OCI-LY7 (cell line): ENCODE results near the gene SRSF5. TPM values are rescaled to one million over a fixed set of nuclear protein-coding genes. Genes with fewer than 3 reads are reported as not detected.

ENCODE experiments used
- BruUV-seq: library from RNA; stranded (reverse); fragments of 400-500 nt; replicated peaks from 2 replicates; lab custom pipeline; 2021; lab: Mats Ljungman, UMichigan
- CTCF ChIA-PET: fragments of 300-600 bp; sonication (Branson Sonifier 250); formaldehyde crosslinking; loops from one replicate; lab custom pipeline; 2022; ENCODE audit warnings: antibody characterized with exemption; ENCODE audit not compliant: unreplicated experiment; lab: Charles Lee
- POLR2A ChIA-PET: fragments of 300-600 bp; sonication (Branson Sonifier 250); formaldehyde crosslinking; loops from one replicate; lab custom pipeline; 2022; ENCODE audit warnings: antibody characterized with exemption; lab: Charles Lee
- DNase-seq: peaks from one replicate; pipeline ENCODE4 v3.0.0-alpha.2; 2015; ENCODE audit warnings: low spot score
- H2AFZ ChIP-seq: fragments of 200-600 bp; sonication (generic), shearing (Covaris generic); 2 replicates; pipeline ENCODE4 v1.6.1; 2014; ENCODE audit warnings: mild to moderate bottlenecking, antibody characterized with exemption, low read length, moderate library complexity
- H3K27ac ChIP-seq: fragments of 200-600 bp; sonication (generic); 2 replicates; pipeline ENCODE4 v1.5.1; 2014; ENCODE audit warnings: mixed run types, low read depth, mild to moderate bottlenecking, moderate library complexity, low read length, inconsistent platforms; ENCODE audit not compliant: poor library complexity, severe bottlenecking
- H3K36me3 ChIP-seq: fragments of 200-600 bp; sonication (generic); 2 replicates; pipeline ENCODE4 v1.6.1; 2014; ENCODE audit warnings: mild to moderate bottlenecking, antibody characterized with exemption, low read length, moderate library complexity, mixed read lengths; ENCODE audit not compliant: insufficient read depth
- H3K4me1 ChIP-seq: fragments of 200-600 bp; sonication (generic); 2 replicates; pipeline ENCODE4 v1.5.1; 2014; ENCODE audit warnings: mild to moderate bottlenecking, low read length; ENCODE audit not compliant: insufficient read depth, poor library complexity, severe bottlenecking
- H3K4me2 ChIP-seq: fragments of 200-600 bp; sonication (generic); 2 replicates; pipeline ENCODE4 v1.6.1; 2014; ENCODE audit warnings: mild to moderate bottlenecking, low read length
- H3K4me3 ChIP-seq: fragments of 200-600 bp; sonication (generic); 2 replicates; pipeline ENCODE4 v1.5.1; 2014; ENCODE audit warnings: mild to moderate bottlenecking, low read depth, low read length; ENCODE audit not compliant: poor library complexity, severe bottlenecking
- H3K79me2 ChIP-seq: fragments of 200-600 bp; sonication (generic); 2 replicates; pipeline ENCODE4 v1.6.1; 2016; ENCODE audit warnings: low read depth, mild to moderate bottlenecking, low read length, moderate library complexity, mixed read lengths; ENCODE audit not compliant: insufficient read depth
- H3K9me2 ChIP-seq: fragments of 200-600 bp; sonication (generic); 2 replicates; pipeline ENCODE4 v1.6.1; 2016; ENCODE audit warnings: mild to moderate bottlenecking, low read length, mixed read lengths; ENCODE audit not compliant: insufficient read depth
- H3K9me3 ChIP-seq: fragments of 200-600 bp; sonication (generic); 2 replicates; pipeline ENCODE4 v1.6.1; 2014; ENCODE audit warnings: mild to moderate bottlenecking, mixed run types, low read length, mixed read lengths
- H4K20me1 ChIP-seq: fragments of 200-600 bp; sonication (generic); 2 replicates; pipeline ENCODE4 v1.6.1; 2014; ENCODE audit warnings: mild to moderate bottlenecking, antibody characterized with exemption, low read length, moderate library complexity, mixed read lengths; ENCODE audit not compliant: insufficient read depth
- EZH2phosphoT487 ChIP-seq: fragments of 200-600 bp; sonication (generic); IDR thresholded peaks from 2 replicates; pipeline ENCODE4 v1.6.1; 2018; ENCODE audit warnings: low read depth, borderline replicate concordance, mild to moderate bottlenecking, mixed run types, antibody characterized with exemption, low read length, moderate library complexity, mixed read lengths
- intact Hi-C: fragments of 100-400 bp; cut with micrococcal nuclease; formaldehyde crosslinking; loops from one replicate; pipeline ENCODE4 v1.10.0; 2022; ENCODE audit not compliant: unreplicated experiment
- total RNA-seq, 2 experiments: library from RNA; depleted of rRNA in 1 of 2; stranded (reverse); fragments of >200 nt in 1 of 2; shearing (Covaris generic) in 1 of 2; gene quantifications; 2 replicates each; pipeline ENCODE4 v1.2.3, GENCODE V29; 2014 to 2022
- TF ChIP-seq, protein P1 (sequence below): fragments of 200-600 bp; sonication (generic); conservative IDR thresholded peaks from 2 replicates; pipeline ENCODE4 v1.5.1; 2014; ENCODE audit warnings: mild to moderate bottlenecking, antibody characterized with exemption, low read length, moderate library complexity, mixed read lengths

Gene SRSF5
- total RNA-seq, 2 experiments from 2014 or later = 341 to 474 TPM

DNA sequence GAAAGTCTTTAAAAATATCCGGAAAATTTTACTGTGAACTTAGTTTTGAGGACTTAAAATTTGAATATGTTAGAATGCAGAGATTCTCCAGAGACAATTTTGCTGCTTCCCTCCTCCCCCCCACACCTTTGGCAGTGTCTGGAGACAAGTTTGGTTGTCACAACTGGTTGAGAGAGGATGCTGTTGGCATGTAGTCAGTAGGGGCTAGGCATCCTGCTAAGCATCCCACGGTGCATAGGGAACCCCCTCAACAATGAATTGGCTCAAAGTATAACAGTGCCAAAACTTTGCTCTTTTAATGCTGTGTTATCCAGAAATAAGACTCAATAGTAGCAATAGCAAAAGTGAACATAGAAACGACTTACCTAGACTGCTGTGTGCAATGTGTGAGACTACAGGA lies 3.6 kb downstream of the SRSF5 start:
- Histone ChIP-seq H3K9me2 (no peaks in the 10 kb centered on the region), H4K20me1 (peaks cover 22% of the 10 kb centered on the region), H3K79me2 (peaks cover 50% of the 10 kb centered on the region), H3K9me3 (no peaks in the 10 kb centered on the region), H3K4me2 (no peak overlapping the region), H3K4me1 (peaks cover 14% of the 10 kb centered on the region), H3K4me3 (no peak overlapping the region), H2AFZ (no peak overlapping the region), H3K36me3 (peaks cover 79% of the 10 kb centered on the region), H3K27ac (no peak overlapping the region)
- ChIA-PET POLR2A (no interaction called here), CTCF (no interaction called here)
- BruUV-seq = no TSS peak
- TF ChIP-seq, protein P1, sequence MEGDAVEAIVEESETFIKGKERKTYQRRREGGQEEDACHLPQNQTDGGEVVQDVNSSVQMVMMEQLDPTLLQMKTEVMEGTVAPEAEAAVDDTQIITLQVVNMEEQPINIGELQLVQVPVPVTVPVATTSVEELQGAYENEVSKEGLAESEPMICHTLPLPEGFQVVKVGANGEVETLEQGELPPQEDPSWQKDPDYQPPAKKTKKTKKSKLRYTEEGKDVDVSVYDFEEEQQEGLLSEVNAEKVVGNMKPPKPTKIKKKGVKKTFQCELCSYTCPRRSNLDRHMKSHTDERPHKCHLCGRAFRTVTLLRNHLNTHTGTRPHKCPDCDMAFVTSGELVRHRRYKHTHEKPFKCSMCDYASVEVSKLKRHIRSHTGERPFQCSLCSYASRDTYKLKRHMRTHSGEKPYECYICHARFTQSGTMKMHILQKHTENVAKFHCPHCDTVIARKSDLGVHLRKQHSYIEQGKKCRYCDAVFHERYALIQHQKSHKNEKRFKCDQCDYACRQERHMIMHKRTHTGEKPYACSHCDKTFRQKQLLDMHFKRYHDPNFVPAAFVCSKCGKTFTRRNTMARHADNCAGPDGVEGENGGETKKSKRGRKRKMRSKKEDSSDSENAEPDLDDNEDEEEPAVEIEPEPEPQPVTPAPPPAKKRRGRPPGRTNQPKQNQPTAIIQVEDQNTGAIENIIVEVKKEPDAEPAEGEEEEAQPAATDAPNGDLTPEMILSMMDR = no peak
- no peak for TF ChIP-seq EZH2phosphoT487
- intact Hi-C loops = no loop called here
- DNase-seq = no peak

DNA sequence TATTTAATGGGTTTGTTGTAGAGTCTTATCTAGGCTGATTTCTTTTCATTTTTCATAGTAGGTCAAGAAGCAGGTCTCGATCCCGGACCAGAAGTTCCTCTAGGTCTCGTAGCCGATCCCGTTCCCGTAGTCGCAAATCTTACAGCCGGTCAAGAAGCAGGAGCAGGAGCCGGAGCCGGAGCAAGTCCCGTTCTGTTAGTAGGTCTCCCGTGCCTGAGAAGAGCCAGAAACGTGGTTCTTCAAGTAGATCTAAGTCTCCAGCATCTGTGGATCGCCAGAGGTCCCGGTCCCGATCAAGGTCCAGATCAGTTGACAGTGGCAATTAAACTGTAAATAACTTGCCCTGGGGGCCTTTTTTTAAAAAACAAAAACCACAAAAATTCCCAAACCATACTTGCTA lies 4.2 kb downstream of the SRSF5 start:
- TF ChIP-seq, protein P1 = no peak
- no peak for TF ChIP-seq EZH2phosphoT487
- Histone ChIP-seq H3K9me3 (no peaks in the 10 kb centered on the region), H3K79me2 (peaks cover 50% of the 10 kb centered on the region), H3K36me3 (peaks cover 85% of the 10 kb centered on the region), H3K9me2 (no peaks in the 10 kb centered on the region), H3K4me2 (no peak overlapping the region), H2AFZ (no peak overlapping the region), H4K20me1 (peaks cover 25% of the 10 kb centered on the region), H3K27ac (no peak overlapping the region), H3K4me3 (no peak overlapping the region), H3K4me1 (peaks cover 14% of the 10 kb centered on the region)
- POLR2A ChIA-PET = no interaction called here
- BruUV-seq = no TSS peak
- DNase-seq = no peak
- CTCF ChIA-PET = no interaction called here
- intact Hi-C loops = no loop called here

DNA sequence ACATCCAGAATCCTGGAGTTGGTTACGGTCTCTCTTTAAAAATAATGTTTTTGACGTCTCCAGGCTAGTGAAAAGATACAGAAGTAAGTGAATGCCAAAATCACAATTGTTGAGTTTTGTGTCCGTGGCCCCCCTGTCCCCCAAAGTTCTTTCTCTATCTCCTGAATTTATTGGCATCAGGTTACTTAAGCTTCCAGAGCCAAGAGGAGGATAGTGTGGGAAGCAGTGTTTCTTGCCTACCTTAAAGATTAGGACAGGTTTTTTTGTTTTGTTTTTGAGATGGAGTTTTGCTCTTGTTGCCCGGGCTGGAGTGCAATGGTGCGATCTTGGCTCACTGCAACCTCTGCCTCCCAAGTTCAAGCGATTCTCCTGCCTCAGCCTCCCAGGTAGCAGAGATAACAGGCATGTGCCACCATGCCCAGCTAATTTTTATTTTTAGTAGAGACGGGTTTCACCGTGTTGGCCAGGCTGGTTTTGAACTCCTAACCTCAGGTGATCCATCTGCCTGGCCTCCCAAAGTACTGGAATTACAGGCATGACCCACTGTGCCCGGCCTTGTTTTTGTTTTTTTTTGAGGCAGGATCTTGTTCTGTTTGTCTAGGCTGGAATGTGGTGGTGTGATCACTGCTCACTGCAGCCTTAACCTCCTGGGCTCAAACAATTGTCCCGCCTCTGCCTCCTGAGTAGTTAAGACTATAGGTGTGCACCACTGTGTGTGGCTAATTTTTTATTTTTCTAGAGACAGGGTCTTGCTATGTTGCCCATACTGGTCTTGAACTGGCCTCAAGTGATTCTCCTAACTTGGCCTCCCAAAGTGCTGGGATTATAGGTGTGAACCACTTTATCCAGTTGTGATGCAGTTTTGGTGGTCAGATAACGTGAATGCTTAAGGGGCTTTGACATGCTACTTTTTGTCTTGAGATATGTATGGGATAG lies 5.4 kb downstream of the SRSF5 start:
- peaks cover 33% of the 10 kb centered on the region for H4K20me1 ChIP-seq
- no peak overlapping the region for H2AFZ ChIP-seq
- no peaks in the 10 kb centered on the region for H3K9me3 ChIP-seq
- H3K9me2 ChIP-seq = no peaks in the 10 kb centered on the region
- POLR2A ChIA-PET = no interaction called here
- H3K4me3 ChIP-seq = no peak overlapping the region
- CTCF ChIA-PET = no interaction called here
- no peak for DNase-seq
- peaks cover 10% of the 10 kb centered on the region for H3K4me1 ChIP-seq
- intact Hi-C loops = no loop called here
- peaks cover 42% of the 10 kb centered on the region for H3K79me2 ChIP-seq
- TF ChIP-seq, protein P1 = no peak
- TF ChIP-seq EZH2phosphoT487 = no peak
- no peak overlapping the region for H3K27ac ChIP-seq
- BruUV-seq = no TSS peak
- H3K36me3 ChIP-seq = peaks cover 97% of the 10 kb centered on the region
- H3K4me2 ChIP-seq = no peak overlapping the region
